Measurements from ENCODE around the gene EXOG. TPM values are rescaled to one million over a fixed set of nuclear protein-coding genes. Genes with fewer than 3 reads are reported as not detected.

EXOG gene
- polyA plus RNA-seq, 1 donor from 2014 or later: 45.6 TPM

DNA sequence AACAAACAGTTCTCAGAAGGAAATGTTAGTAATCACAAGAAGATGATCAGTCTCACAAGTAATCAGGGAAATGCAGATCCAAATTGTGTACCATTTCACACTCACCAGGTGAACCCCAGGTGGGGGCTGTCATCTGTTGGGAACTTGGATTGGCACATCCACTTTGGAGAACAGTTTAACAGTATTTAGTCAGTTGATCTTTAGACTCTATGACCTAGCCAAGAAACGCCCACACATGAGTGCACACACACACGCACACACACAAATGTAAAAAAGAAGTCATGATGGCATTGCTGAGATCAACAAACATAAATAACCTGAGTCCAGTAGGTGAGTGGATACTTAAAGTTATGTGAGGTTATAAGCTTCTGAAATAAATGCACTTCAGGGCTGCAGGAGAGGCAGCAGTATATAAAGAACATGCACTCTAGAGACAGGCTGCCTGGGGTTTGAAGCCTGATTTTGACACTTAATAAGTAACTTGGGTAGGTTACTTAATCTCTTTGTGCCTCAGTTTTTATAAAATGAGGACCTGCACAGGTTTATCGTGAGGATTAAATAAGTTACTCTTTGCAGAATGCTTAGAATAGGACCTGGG is 24.8 kb upstream of the EXOG start:
- H3K79me2 ChIP-seq (replicated peaks; ENCODE audit: insufficient read depth, low read length): peaks cover 89% of the 10 kb centered on the region
- no peak overlapping the region for H3K9ac ChIP-seq (ENCODE audit: low read length)
- no peaks in the 10 kb centered on the region for H3K27me3 ChIP-seq (ENCODE audit: insufficient read depth, low read depth, low read length)
- H3F3A ChIP-seq (ENCODE audit: insufficient read depth, low read length, poor library complexity, severe bottlenecking): no peaks in the 10 kb centered on the region
- H3K4me3 ChIP-seq (ENCODE audit: low read length): no peak overlapping the region
- H3K36me3 ChIP-seq (ENCODE audit: insufficient read depth, low read length): no peaks in the 10 kb centered on the region
- H3K9me2 ChIP-seq (ENCODE audit: insufficient read depth, low read length): no peaks in the 10 kb centered on the region
- peaks cover 4% of the 10 kb centered on the region for H3K9me3 ChIP-seq (ENCODE audit: low read length)
- H3K27ac ChIP-seq (ENCODE audit: low read length): no peak overlapping the region
- H2AFZ ChIP-seq (ENCODE audit: low read depth, low read length): no peak overlapping the region
- TF ChIP-seq, protein P1, sequence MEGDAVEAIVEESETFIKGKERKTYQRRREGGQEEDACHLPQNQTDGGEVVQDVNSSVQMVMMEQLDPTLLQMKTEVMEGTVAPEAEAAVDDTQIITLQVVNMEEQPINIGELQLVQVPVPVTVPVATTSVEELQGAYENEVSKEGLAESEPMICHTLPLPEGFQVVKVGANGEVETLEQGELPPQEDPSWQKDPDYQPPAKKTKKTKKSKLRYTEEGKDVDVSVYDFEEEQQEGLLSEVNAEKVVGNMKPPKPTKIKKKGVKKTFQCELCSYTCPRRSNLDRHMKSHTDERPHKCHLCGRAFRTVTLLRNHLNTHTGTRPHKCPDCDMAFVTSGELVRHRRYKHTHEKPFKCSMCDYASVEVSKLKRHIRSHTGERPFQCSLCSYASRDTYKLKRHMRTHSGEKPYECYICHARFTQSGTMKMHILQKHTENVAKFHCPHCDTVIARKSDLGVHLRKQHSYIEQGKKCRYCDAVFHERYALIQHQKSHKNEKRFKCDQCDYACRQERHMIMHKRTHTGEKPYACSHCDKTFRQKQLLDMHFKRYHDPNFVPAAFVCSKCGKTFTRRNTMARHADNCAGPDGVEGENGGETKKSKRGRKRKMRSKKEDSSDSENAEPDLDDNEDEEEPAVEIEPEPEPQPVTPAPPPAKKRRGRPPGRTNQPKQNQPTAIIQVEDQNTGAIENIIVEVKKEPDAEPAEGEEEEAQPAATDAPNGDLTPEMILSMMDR (IDR thresholded peaks at IDR 0.05; ENCODE audit: poor library complexity, severe bottlenecking): no peak
- no peak overlapping the region for H3K4me2 ChIP-seq (ENCODE audit: low read length)
- no peaks in the 10 kb centered on the region for H4K20me1 ChIP-seq (ENCODE audit: insufficient read depth)

DNA sequence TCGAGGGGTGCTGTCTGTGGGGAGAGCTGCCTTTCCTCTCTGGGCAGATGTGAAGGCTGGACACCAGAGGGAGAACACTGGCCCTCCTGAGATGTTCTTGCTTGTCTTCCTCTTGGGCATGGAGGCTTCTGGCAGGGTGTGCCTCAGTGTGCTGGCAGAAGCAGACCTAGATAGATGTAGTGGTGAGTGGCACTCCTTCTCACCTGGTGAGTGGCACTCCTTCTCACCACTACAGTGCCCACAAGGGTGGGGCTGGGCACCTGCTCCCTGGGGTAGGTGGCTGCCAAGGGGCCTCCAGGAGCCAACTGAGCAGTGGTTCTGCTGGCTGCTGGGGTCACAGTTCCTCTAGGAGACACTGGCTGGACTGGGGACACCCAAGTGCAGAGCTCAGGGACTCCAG is 23.8 kb upstream of the EXOG start:
- no peaks in the 10 kb centered on the region for H3K27me3 ChIP-seq (ENCODE audit: insufficient read depth, low read depth, low read length)
- H2AFZ ChIP-seq (ENCODE audit: low read depth, low read length): no peak overlapping the region
- H3K4me2 ChIP-seq (ENCODE audit: low read length): no peak overlapping the region
- H3K36me3 ChIP-seq (ENCODE audit: insufficient read depth, low read length): no peaks in the 10 kb centered on the region
- no peaks in the 10 kb centered on the region for H4K20me1 ChIP-seq (ENCODE audit: insufficient read depth)
- peaks cover 4% of the 10 kb centered on the region for H3K9me3 ChIP-seq (ENCODE audit: low read length)
- TF ChIP-seq, protein P1 (IDR thresholded peaks at IDR 0.05; ENCODE audit: poor library complexity, severe bottlenecking): no peak
- no peak for TF ChIP-seq TAF1 (IDR thresholded peaks at IDR 0.05; ENCODE audit: low read depth)
- TF ChIP-seq, protein P2, sequence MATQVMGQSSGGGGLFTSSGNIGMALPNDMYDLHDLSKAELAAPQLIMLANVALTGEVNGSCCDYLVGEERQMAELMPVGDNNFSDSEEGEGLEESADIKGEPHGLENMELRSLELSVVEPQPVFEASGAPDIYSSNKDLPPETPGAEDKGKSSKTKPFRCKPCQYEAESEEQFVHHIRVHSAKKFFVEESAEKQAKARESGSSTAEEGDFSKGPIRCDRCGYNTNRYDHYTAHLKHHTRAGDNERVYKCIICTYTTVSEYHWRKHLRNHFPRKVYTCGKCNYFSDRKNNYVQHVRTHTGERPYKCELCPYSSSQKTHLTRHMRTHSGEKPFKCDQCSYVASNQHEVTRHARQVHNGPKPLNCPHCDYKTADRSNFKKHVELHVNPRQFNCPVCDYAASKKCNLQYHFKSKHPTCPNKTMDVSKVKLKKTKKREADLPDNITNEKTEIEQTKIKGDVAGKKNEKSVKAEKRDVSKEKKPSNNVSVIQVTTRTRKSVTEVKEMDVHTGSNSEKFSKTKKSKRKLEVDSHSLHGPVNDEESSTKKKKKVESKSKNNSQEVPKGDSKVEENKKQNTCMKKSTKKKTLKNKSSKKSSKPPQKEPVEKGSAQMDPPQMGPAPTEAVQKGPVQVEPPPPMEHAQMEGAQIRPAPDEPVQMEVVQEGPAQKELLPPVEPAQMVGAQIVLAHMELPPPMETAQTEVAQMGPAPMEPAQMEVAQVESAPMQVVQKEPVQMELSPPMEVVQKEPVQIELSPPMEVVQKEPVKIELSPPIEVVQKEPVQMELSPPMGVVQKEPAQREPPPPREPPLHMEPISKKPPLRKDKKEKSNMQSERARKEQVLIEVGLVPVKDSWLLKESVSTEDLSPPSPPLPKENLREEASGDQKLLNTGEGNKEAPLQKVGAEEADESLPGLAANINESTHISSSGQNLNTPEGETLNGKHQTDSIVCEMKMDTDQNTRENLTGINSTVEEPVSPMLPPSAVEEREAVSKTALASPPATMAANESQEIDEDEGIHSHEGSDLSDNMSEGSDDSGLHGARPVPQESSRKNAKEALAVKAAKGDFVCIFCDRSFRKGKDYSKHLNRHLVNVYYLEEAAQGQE (IDR thresholded peaks at IDR 0.05; ENCODE audit: borderline replicate concordance): no peak
- no peak for TF ChIP-seq EZH2 (IDR thresholded peaks at IDR 0.05; ENCODE audit: borderline replicate concordance, insufficient read depth, low read length, poor library complexity, severe bottlenecking)
- no peak for TF ChIP-seq MXI1 (conservative IDR thresholded peaks at IDR 0.05; ENCODE audit: poor library complexity, severe bottlenecking)
- no peak for TF ChIP-seq POLR2AphosphoS5 (IDR thresholded peaks at IDR 0.05)
- TF ChIP-seq SMC3 (conservative IDR thresholded peaks at IDR 0.05; ENCODE audit: poor library complexity): no peak
- TF ChIP-seq EP300 (conservative IDR thresholded peaks at IDR 0.05; ENCODE audit: poor library complexity, severe bottlenecking): no peak
- no peak for TF ChIP-seq RAD21 (conservative IDR thresholded peaks at IDR 0.05)
- H3K9ac ChIP-seq (ENCODE audit: low read length): no peak overlapping the region
- peaks cover 83% of the 10 kb centered on the region for H3K79me2 ChIP-seq (replicated peaks; ENCODE audit: insufficient read depth, low read length)
- H3K4me3 ChIP-seq (ENCODE audit: low read length): no peak overlapping the region
- no peaks in the 10 kb centered on the region for H3K9me2 ChIP-seq (ENCODE audit: insufficient read depth, low read length)
- no peaks in the 10 kb centered on the region for H3F3A ChIP-seq (ENCODE audit: insufficient read depth, low read length, poor library complexity, severe bottlenecking)
- no peak overlapping the region for H3K27ac ChIP-seq (ENCODE audit: low read length)
